ENCODE results near the gene BCL6. TPM values are rescaled to one million over a fixed set of nuclear protein-coding genes. Genes with fewer than 3 reads are reported as not detected.

BCL6 gene
- total and polyA plus RNA-seq, 9 of the 15 experiments (the other 6 are each of a cell fraction or from before 2014, with no cell fraction given), result 0.08 to 3.5 (median 1.6) TPM

- TF ChIP-seq NR2C2 (CRISPR knock-in tag; IDR thresholded peaks at IDR 0.05) (no peak), NR2C2 (tag; IDR thresholded peaks at IDR 0.05) (no peak), SREBF1 (IDR thresholded peaks at IDR 0.05; ENCODE audit: borderline replicate concordance, low read depth, low read length) (no peak), ZNF551 (CRISPR knock-in tag; IDR thresholded peaks at IDR 0.05) (no peak), POLR2AphosphoS2 (IDR thresholded peaks at IDR 0.05; ENCODE audit: low read length) (no peak; the same call in 1 of the 2 replicates), CTBP1 (IDR thresholded peaks at IDR 0.05; ENCODE audit: borderline replicate concordance) (no peak), ZNF584 (CRISPR knock-in tag; IDR thresholded peaks at IDR 0.05; ENCODE audit: low read depth) (no peak), ZNF133 (CRISPR knock-in tag; IDR thresholded peaks at IDR 0.05) (no peak), ZBTB5 (IDR thresholded peaks at IDR 0.05) (no peak), KHSRP (IDR thresholded peaks at IDR 0.05) (no peak), CHD2 (IDR thresholded peaks at IDR 0.05; ENCODE audit: low read depth, low read length) (no peak)
- TF ChIP-seq, protein P1, sequence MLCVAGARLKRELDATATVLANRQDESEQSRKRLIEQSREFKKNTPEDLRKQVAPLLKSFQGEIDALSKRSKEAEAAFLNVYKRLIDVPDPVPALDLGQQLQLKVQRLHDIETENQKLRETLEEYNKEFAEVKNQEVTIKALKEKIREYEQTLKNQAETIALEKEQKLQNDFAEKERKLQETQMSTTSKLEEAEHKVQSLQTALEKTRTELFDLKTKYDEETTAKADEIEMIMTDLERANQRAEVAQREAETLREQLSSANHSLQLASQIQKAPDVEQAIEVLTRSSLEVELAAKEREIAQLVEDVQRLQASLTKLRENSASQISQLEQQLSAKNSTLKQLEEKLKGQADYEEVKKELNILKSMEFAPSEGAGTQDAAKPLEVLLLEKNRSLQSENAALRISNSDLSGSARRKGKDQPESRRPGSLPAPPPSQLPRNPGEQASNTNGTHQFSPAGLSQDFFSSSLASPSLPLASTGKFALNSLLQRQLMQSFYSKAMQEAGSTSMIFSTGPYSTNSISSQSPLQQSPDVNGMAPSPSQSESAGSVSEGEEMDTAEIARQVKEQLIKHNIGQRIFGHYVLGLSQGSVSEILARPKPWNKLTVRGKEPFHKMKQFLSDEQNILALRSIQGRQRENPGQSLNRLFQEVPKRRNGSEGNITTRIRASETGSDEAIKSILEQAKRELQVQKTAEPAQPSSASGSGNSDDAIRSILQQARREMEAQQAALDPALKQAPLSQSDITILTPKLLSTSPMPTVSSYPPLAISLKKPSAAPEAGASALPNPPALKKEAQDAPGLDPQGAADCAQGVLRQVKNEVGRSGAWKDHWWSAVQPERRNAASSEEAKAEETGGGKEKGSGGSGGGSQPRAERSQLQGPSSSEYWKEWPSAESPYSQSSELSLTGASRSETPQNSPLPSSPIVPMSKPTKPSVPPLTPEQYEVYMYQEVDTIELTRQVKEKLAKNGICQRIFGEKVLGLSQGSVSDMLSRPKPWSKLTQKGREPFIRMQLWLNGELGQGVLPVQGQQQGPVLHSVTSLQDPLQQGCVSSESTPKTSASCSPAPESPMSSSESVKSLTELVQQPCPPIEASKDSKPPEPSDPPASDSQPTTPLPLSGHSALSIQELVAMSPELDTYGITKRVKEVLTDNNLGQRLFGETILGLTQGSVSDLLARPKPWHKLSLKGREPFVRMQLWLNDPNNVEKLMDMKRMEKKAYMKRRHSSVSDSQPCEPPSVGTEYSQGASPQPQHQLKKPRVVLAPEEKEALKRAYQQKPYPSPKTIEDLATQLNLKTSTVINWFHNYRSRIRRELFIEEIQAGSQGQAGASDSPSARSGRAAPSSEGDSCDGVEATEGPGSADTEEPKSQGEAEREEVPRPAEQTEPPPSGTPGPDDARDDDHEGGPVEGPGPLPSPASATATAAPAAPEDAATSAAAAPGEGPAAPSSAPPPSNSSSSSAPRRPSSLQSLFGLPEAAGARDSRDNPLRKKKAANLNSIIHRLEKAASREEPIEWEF (CRISPR knock-in tag; IDR thresholded peaks at IDR 0.05), result no peak
- TF ChIP-seq, protein P2, sequence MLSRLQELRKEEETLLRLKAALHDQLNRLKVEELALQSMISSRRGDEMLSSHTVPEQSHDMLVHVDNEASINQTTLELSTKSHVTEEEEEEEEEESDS (CRISPR knock-in tag; IDR thresholded peaks at IDR 0.05), result no peak
- TF ChIP-seq, protein P3, sequence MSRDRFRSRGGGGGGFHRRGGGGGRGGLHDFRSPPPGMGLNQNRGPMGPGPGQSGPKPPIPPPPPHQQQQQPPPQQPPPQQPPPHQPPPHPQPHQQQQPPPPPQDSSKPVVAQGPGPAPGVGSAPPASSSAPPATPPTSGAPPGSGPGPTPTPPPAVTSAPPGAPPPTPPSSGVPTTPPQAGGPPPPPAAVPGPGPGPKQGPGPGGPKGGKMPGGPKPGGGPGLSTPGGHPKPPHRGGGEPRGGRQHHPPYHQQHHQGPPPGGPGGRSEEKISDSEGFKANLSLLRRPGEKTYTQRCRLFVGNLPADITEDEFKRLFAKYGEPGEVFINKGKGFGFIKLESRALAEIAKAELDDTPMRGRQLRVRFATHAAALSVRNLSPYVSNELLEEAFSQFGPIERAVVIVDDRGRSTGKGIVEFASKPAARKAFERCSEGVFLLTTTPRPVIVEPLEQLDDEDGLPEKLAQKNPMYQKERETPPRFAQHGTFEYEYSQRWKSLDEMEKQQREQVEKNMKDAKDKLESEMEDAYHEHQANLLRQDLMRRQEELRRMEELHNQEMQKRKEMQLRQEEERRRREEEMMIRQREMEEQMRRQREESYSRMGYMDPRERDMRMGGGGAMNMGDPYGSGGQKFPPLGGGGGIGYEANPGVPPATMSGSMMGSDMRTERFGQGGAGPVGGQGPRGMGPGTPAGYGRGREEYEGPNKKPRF (IDR thresholded peaks at IDR 0.05; ENCODE audit: low read depth, low read length), result no peak
- TF ChIP-seq, protein P4, sequence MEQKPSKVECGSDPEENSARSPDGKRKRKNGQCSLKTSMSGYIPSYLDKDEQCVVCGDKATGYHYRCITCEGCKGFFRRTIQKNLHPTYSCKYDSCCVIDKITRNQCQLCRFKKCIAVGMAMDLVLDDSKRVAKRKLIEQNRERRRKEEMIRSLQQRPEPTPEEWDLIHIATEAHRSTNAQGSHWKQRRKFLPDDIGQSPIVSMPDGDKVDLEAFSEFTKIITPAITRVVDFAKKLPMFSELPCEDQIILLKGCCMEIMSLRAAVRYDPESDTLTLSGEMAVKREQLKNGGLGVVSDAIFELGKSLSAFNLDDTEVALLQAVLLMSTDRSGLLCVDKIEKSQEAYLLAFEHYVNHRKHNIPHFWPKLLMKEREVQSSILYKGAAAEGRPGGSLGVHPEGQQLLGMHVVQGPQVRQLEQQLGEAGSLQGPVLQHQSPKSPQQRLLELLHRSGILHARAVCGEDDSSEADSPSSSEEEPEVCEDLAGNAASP (IDR thresholded peaks at IDR 0.05), result no peak
Observed at GRCh38 chr3:187744169-187745151, 808 bp downstream of the BCL6 start (continued).
